SK-N-SH (cell line): ENCODE results near the gene SPAAR. TPM values are rescaled to one million over a fixed set of nuclear protein-coding genes. Genes with fewer than 3 reads are reported as not detected.
A peak's percentile ranks its signal among the peaks of the same experiment; 100 is the strongest.

Source experiments
- CTCF ChIA-PET: fragments of 300-600, 350-600 bp; formaldehyde crosslinking; extraction: SDS; loops from one replicate; lab custom pipeline; 2021; lab: Yijun Ruan, JAX
- POLR2A ChIA-PET: fragments of 350-600 bp; sonication (Branson Sonifier 250); formaldehyde crosslinking; extraction: SDS; loops from one replicate; lab custom pipeline; 2020; ENCODE audit warnings: antibody characterized with exemption, inconsistent platforms; lab: Yijun Ruan, JAX
- DNase-seq: peaks from one replicate; pipeline ENCODE4 v3.0.0; 2012
- H2AFZ ChIP-seq: fragments of 200-600 bp; sonication (generic); 2 replicates; pipeline ENCODE4 v1.8.1; 2016; ENCODE audit warnings: antibody characterized with exemption, mild to moderate bottlenecking, low read depth
- H3F3A ChIP-seq: fragments of 200-600 bp; sonication (generic); replicated peaks from 2 replicates; pipeline ENCODE3; 2016; ENCODE audit warnings: antibody characterized with exemption, mild to moderate bottlenecking; ENCODE audit not compliant: insufficient read depth
- H3K27ac ChIP-seq, 2 experiments: fragments of 200-500 bp in 1 of 2; fragments of 200-600 bp in 1 of 2; sonication (Bioruptor generic) in 1 of 2; sonication (generic), shearing (Covaris generic) in 1 of 2; 2 replicates each; pipeline versions ENCODE4 v1.5.1 to v1.6.1; 2014 to 2016; ENCODE audit warnings: low read depth in 2 of 2, inconsistent platforms in 1 of 2, low read length in 1 of 2, mild to moderate bottlenecking in 1 of 2, mixed read lengths in 1 of 2
- H3K27me3 ChIP-seq: fragments of 200-600 bp; sonication (generic), shearing (Covaris generic); 2 replicates; pipeline ENCODE4 v1.6.1; 2016; ENCODE audit warnings: mixed run types; ENCODE audit not compliant: insufficient read depth
- H3K36me3 ChIP-seq, 2 experiments: fragments of 200-500 bp in 1 of 2; fragments of 200-600 bp in 1 of 2; sonication (Bioruptor generic) in 1 of 2; sonication (generic) in 1 of 2; replicated peaks in 1 of 2; 2 replicates each; pipeline versions ENCODE3 to v1.5.1; 2014 to 2016; ENCODE audit warnings: low read length in 1 of 2, mild to moderate bottlenecking in 1 of 2; ENCODE audit not compliant: insufficient read depth in 2 of 2, control insufficient read depth in 1 of 2
- H3K4me1 ChIP-seq, 2 experiments: fragments of 200-500 bp in 1 of 2; fragments of 200-600 bp in 1 of 2; sonication (Bioruptor generic) in 1 of 2; sonication (generic), shearing (Covaris generic) in 1 of 2; 2 replicates each; pipeline versions ENCODE4 v1.5.1 to v1.6.1; 2014 to 2016; ENCODE audit warnings: low read depth in 1 of 2, low read length in 1 of 2, mixed run types in 1 of 2; ENCODE audit not compliant: insufficient read depth in 2 of 2, control insufficient read depth in 1 of 2
- H3K4me2 ChIP-seq: fragments of 200-600 bp; sonication (generic), shearing (Covaris generic); 2 replicates; pipeline ENCODE4 v1.6.1; 2017; ENCODE audit warnings: mixed run types
- H3K4me3 ChIP-seq, 2 experiments: fragments of 200-500 bp in 1 of 2; fragments of 200-600 bp in 1 of 2; sonication (Bioruptor generic) in 1 of 2; sonication (generic), shearing (Covaris generic) in 1 of 2; 2 replicates each; pipeline versions ENCODE4 v1.5.1 to v1.8.1; 2014 to 2016; ENCODE audit warnings: low read depth in 2 of 2, inconsistent platforms in 1 of 2, low read length in 1 of 2, mild to moderate bottlenecking in 1 of 2, mixed read lengths in 1 of 2, moderate library complexity in 1 of 2
- H3K79me2 ChIP-seq: fragments of 200-600 bp; sonication (generic); 2 replicates; pipeline ENCODE4 v1.8.1; 2017; ENCODE audit warnings: mild to moderate bottlenecking; ENCODE audit not compliant: insufficient read depth
- H3K9ac ChIP-seq: fragments of 200-600 bp; sonication (generic); 2 replicates; pipeline ENCODE4 v1.6.1; 2017; ENCODE audit warnings: mixed run types
- H3K9me2 ChIP-seq: fragments of 200-600 bp; sonication (generic); 2 replicates; pipeline ENCODE4 v1.6.1; 2017; ENCODE audit warnings: mixed run types
- H3K9me3 ChIP-seq: fragments of 200-600 bp; sonication (generic); 2 replicates; pipeline ENCODE4 v1.6.1; 2017; ENCODE audit warnings: mixed run types, mild to moderate bottlenecking, moderate library complexity
- H4K20me1 ChIP-seq: fragments of 200-600 bp; sonication (generic); 2 replicates; pipeline ENCODE4 v1.6.1; 2017; ENCODE audit warnings: mild to moderate bottlenecking, mixed run types; ENCODE audit not compliant: insufficient read depth
- CHD2 ChIP-seq: fragments of 150-350 bp; IDR thresholded peaks from 2 replicates; pipeline ENCODE4 v1.6.1; 2018; ENCODE audit warnings: low read length; ENCODE audit not compliant: partially characterized antibody
- ELF1 ChIP-seq: IDR thresholded peaks from 2 replicates; pipeline ENCODE4 v1.4.0; 2012
- EZH2phosphoT487 ChIP-seq: fragments of 200-600 bp; sonication (generic); IDR thresholded peaks from 2 replicates; pipeline ENCODE4 v1.6.1; 2017; ENCODE audit warnings: low read depth, mixed run types, mild to moderate bottlenecking, antibody characterized with exemption, moderate library complexity, borderline replicate concordance
- FOSL2 ChIP-seq: IDR thresholded peaks from 2 replicates; pipeline ENCODE4 v1.4.0; 2012; ENCODE audit warnings: low read depth, mild to moderate bottlenecking, moderate library complexity, borderline replicate concordance
- GATA2 ChIP-seq: sonication (generic); formaldehyde crosslinking; IDR thresholded peaks from 2 replicates; pipeline ENCODE4 v1.5.0; 2020; ENCODE audit warnings: mild to moderate bottlenecking, missing genetic modification reagents
- JUND ChIP-seq: IDR thresholded peaks from 2 replicates; pipeline ENCODE4 v1.4.0; 2012
- RAD21 ChIP-seq: IDR thresholded peaks from 2 replicates; pipeline ENCODE4 v1.6.1; 2012; ENCODE audit warnings: mild to moderate bottlenecking, low read length
- RFX5 ChIP-seq: IDR thresholded peaks from 2 replicates; pipeline ENCODE4 v1.6.1; 2012; ENCODE audit warnings: mild to moderate bottlenecking, improper control_type of control experiment, low read length
- RXRA ChIP-seq: IDR thresholded peaks from 2 replicates; pipeline ENCODE4 v1.4.0; 2012; ENCODE audit warnings: low read depth, mild to moderate bottlenecking, borderline replicate concordance
- SIN3A ChIP-seq: IDR thresholded peaks from 2 replicates; pipeline ENCODE4 v1.6.1; 2012; ENCODE audit warnings: low read depth, mild to moderate bottlenecking, low read length, moderate library complexity, borderline replicate concordance
- SMC3 ChIP-seq: IDR thresholded peaks from 2 replicates; pipeline ENCODE4 v1.6.1; 2012; ENCODE audit warnings: low read depth, low read length, improper control_type of control experiment
- TAF1 ChIP-seq: IDR thresholded peaks from 2 replicates; pipeline ENCODE4 v1.6.1; 2012; ENCODE audit warnings: low read depth, mild to moderate bottlenecking, low read length, moderate library complexity, borderline replicate concordance
- USF1 ChIP-seq: IDR thresholded peaks from 2 replicates; pipeline ENCODE4 v1.4.0; 2012; ENCODE audit warnings: low read depth, borderline replicate concordance
- ZBTB33 ChIP-seq: IDR thresholded peaks from 2 replicates; pipeline ENCODE4 v1.4.0; 2012; ENCODE audit warnings: low read depth, borderline replicate concordance
- WGBS: methylation state at CpG from one replicate; pipeline ENCODE4 v1.1.6; 2017; ENCODE audit warnings: low lambda C conversion rate; 5-methylcytosine and 5-hydroxymethylcytosine counted together
- polyA plus RNA-seq, 3 experiments: library from polyadenylated mRNA; depleted of rRNA; stranded (reverse); fragments of >200 nt; gene quantifications; 2 replicates each; pipeline ENCODE4 v1.2.3, GENCODE V29; 2012
- TF ChIP-seq, protein P1 (sequence below): IDR thresholded peaks from 2 replicates; pipeline ENCODE4 v1.6.1; 2012; ENCODE audit warnings: mild to moderate bottlenecking, low read depth, low read length, moderate library complexity
- TF ChIP-seq, protein P2 (sequence below): fragments of 200-600 bp; sonication (generic); IDR thresholded peaks from 2 replicates; pipeline ENCODE4 v1.6.1; 2017; ENCODE audit warnings: antibody characterized with exemption, mild to moderate bottlenecking, moderate library complexity

The SPAAR gene
- polyA plus RNA-seq, 1 of the 3 experiments (the other 2 are of a cell fraction) = 0.13 TPM

GRCh38 chr9:35872505-35872904, 36.8 kb upstream of the SPAAR start:
- ChIA-PET CTCF (interaction anchor here (0.6 to 3.4 kb wide), 3 partner anchors 10 to 347 kb away, joined by 3 to 15 read pairs (median 4); no protein-coding TSS in a partner anchor), POLR2A (no interaction called here)
- DNase-seq = no peak
- H3F3A ChIP-seq = no peaks in the 10 kb centered on the region
- no peak overlapping the region for H3K27ac ChIP-seq
- no peaks in the 10 kb centered on the region for H4K20me1 ChIP-seq
- H3K79me2 ChIP-seq = no peaks in the 10 kb centered on the region
- no peak overlapping the region for H3K4me3 ChIP-seq
- H3K9ac ChIP-seq = no peak overlapping the region
- no peak for TF ChIP-seq SIN3A
- no peak for TF ChIP-seq RFX5
- TF ChIP-seq ZBTB33 = no peak
- TF ChIP-seq USF1 = no peak
- TF ChIP-seq ELF1 = no peak
- TF ChIP-seq TAF1 = no peak
- TF ChIP-seq RXRA = no peak
- TF ChIP-seq EZH2phosphoT487 = no peak
- H3K4me2 ChIP-seq = no peak overlapping the region
- H3K9me2 ChIP-seq = no peaks in the 10 kb centered on the region
- H3K9me3 ChIP-seq = 0 out of 2 replicates have a peak, but pooled peaks cover 7% of the 10 kb centered on the region
- H2AFZ ChIP-seq = no peak overlapping the region
- H3K36me3 ChIP-seq = no peaks in the 10 kb centered on the region
- 68% methylated on average over 3 of the region's 3 CpGs for WGBS
- H3K27me3 ChIP-seq = no peaks in the 10 kb centered on the region
- H3K4me1 ChIP-seq = no peaks in the 10 kb centered on the region; a peak in 1 of 4 replicates

DNA sequence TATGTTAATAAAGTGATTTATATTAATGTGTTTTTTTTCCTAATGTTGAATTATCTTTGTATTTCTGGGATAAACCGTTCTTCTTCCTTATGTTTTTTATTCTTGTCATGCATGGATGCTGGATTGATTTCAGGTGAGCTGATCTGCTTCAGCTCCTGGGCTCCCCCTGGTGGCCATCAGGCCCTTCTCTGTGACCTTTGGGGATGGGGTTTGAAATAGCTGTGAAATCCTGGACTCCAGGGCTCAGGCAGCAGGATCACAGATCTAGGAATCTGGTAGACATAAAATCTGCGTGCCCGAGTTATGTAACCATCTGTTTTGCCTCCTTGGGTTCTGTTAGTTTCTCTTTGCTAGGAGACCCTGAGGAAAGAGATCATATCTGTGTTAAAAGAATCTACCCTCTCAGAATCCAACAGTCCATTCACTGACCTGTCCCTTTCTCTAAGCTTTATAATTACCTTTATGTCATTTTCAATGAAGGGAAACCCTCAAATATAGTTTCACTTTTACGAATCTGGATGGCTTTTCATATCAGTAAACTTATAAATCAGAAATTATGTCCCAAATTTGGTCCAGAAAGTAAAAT, 26.9 kb upstream of the SPAAR start:
- TF ChIP-seq, protein P1, sequence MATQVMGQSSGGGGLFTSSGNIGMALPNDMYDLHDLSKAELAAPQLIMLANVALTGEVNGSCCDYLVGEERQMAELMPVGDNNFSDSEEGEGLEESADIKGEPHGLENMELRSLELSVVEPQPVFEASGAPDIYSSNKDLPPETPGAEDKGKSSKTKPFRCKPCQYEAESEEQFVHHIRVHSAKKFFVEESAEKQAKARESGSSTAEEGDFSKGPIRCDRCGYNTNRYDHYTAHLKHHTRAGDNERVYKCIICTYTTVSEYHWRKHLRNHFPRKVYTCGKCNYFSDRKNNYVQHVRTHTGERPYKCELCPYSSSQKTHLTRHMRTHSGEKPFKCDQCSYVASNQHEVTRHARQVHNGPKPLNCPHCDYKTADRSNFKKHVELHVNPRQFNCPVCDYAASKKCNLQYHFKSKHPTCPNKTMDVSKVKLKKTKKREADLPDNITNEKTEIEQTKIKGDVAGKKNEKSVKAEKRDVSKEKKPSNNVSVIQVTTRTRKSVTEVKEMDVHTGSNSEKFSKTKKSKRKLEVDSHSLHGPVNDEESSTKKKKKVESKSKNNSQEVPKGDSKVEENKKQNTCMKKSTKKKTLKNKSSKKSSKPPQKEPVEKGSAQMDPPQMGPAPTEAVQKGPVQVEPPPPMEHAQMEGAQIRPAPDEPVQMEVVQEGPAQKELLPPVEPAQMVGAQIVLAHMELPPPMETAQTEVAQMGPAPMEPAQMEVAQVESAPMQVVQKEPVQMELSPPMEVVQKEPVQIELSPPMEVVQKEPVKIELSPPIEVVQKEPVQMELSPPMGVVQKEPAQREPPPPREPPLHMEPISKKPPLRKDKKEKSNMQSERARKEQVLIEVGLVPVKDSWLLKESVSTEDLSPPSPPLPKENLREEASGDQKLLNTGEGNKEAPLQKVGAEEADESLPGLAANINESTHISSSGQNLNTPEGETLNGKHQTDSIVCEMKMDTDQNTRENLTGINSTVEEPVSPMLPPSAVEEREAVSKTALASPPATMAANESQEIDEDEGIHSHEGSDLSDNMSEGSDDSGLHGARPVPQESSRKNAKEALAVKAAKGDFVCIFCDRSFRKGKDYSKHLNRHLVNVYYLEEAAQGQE = no peak
- TF ChIP-seq, protein P2, sequence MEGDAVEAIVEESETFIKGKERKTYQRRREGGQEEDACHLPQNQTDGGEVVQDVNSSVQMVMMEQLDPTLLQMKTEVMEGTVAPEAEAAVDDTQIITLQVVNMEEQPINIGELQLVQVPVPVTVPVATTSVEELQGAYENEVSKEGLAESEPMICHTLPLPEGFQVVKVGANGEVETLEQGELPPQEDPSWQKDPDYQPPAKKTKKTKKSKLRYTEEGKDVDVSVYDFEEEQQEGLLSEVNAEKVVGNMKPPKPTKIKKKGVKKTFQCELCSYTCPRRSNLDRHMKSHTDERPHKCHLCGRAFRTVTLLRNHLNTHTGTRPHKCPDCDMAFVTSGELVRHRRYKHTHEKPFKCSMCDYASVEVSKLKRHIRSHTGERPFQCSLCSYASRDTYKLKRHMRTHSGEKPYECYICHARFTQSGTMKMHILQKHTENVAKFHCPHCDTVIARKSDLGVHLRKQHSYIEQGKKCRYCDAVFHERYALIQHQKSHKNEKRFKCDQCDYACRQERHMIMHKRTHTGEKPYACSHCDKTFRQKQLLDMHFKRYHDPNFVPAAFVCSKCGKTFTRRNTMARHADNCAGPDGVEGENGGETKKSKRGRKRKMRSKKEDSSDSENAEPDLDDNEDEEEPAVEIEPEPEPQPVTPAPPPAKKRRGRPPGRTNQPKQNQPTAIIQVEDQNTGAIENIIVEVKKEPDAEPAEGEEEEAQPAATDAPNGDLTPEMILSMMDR = peak; percentile 99
- TF ChIP-seq TAF1 = no peak
- peak; percentile 84 for TF ChIP-seq RAD21
- TF ChIP-seq RFX5 = 0 out of 2 replicates have a peak, but pooled peaks have one; percentile 24
- no peak for TF ChIP-seq JUND
- no peak for TF ChIP-seq CHD2
- no peak for TF ChIP-seq FOSL2
- peak; percentile 97 for TF ChIP-seq SMC3
- TF ChIP-seq SIN3A = no peak
- peak; percentile 24; the same call in 1 of the 2 replicates for TF ChIP-seq GATA2 (CRISPR knock-in tag)
- Histone ChIP-seq H3K27me3 (no peaks in the 10 kb centered on the region), H2AFZ (0 out of 2 replicates have a peak overlapping the region, but pooled peaks have one; percentile 20), H3K9me3 (no peaks in the 10 kb centered on the region), H3K27ac (no peak overlapping the region), H3K4me1 (no peaks in the 10 kb centered on the region; a peak in 1 of 4 replicates), H3K9ac (no peak overlapping the region), H3K36me3 (no peaks in the 10 kb centered on the region), H3K4me3 (no peak overlapping the region; a peak in 1 of 4 replicates), H3K9me2 (no peaks in the 10 kb centered on the region), H3K4me2 (no peak overlapping the region), H3F3A (peaks cover 5% of the 10 kb centered on the region), H4K20me1 (no peaks in the 10 kb centered on the region), H3K79me2 (no peaks in the 10 kb centered on the region)
- CTCF ChIA-PET = interaction anchor here (0.6 to 3.0 kb wide), 64 partner anchors 8 to 816 kb away, joined by 3 to 136 read pairs (median 6); partner anchors contain the start of genes CCDC107, CREB3, FAM221B and GBA2
- WGBS = 0% methylated on average over 4 of the region's 4 CpGs
- DNase-seq = peak; percentile 83
- POLR2A ChIA-PET = interaction anchor here (0.8 kb wide), 1 partner anchor 125 kb away, joined by 3 read pairs; no protein-coding TSS in a partner anchor
